Spleen (tissue), 7 donors: Measurements from ENCODE around the gene STPG1.

ENCODE experiments used
- CTCF ChIP-seq, 11 experiments: fragments of 200-600 bp in 7 of 11; fragments of 450-650 bp in 4 of 11; sonication (generic) in 4 of 11; IDR thresholded peaks in 8 of 11; conservative IDR thresholded peaks in 3 of 11; 1 replicate in 7 of 11; 2 replicates in 4 of 11; pipeline versions ENCODE4 v1.4.0 to v1.8.0; 2016 to 2021; ENCODE audit warnings: antibody characterized with exemption in 11 of 11, inconsistent platforms in 4 of 11, mild to moderate bottlenecking in 1 of 11
- POLR2A ChIP-seq, 3 donors: fragments of 450-650 bp; IDR thresholded peaks; one replicate each; pipeline ENCODE4 v1.5.1; 2017; ENCODE audit warnings: antibody characterized with exemption in 3 of 3, mild to moderate bottlenecking in 1 of 3
- POLR2AphosphoS5 ChIP-seq, 3 donors: sonication (generic); formaldehyde crosslinking; IDR thresholded peaks; one replicate each; pipeline ENCODE4 v1.5.1; 2017; ENCODE audit warnings: antibody characterized with exemption in 3 of 3
- donor health status: DM: no; HTN: no; CAD: no; lungs with moderate emphysema.
- donor health status: DM: no; HTN: no; CAD: no.
- donor health status: DM: no; HTN: no; CAD: no.

DNA sequence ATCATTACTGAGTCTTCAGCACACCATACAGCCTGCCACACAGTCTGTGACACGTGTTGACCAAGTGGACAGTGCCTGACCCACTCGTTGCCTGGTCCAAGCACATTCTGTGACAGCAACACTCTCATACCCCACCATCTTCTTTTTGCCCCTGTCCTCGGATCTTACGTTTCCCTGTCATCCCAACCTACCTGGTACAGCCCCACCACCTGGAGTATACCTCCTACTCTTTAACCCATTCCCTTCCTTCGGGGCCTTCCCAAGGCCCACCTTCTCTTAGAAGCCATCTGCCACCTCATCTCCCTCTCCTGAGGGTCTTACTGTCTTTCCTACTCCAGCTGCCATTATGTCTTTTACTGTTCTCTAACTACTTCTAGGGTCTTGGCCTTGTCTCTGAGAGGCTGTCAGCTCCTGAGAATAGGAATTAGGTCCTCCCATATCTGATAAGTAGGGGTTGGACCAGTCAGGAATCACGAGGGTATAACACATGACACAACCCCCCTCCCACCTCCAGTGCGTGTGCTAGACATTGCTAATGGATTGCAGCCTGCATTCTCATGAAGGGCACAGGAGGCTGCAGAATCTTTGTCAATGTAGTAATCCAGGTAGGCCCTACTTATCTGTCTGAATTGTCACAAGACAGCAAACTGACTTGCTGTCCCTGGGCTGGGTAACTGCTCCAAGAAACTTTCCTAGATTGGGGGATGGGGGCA, 81.5 kb downstream of the STPG1 start:
- TF ChIP-seq CTCF (IDR thresholded peaks at IDR 0.05 in 8 of 11, conservative IDR thresholded peaks at IDR 0.05 in 3 of 11) (no peak), POLR2A (IDR thresholded peaks at IDR 0.05) (no peak), POLR2AphosphoS5 (IDR thresholded peaks at IDR 0.05) (no peak)
